ENCODE measurements around the gene POLR3H. TPM values are rescaled to one million over a fixed set of nuclear protein-coding genes. Genes with fewer than 3 reads are reported as not detected.

The POLR3H gene
- total RNA-seq, 1 experiment from 2014 or later, result 47.6 TPM

- H3K9me3 ChIP-seq (ENCODE audit: insufficient read depth, low read depth), result no peaks in the 10 kb centered on the region
- H3K9me2 ChIP-seq (ENCODE audit: insufficient read depth), result no peaks in the 10 kb centered on the region
- no peak for DNase-seq
- H4K20me1 ChIP-seq (ENCODE audit: insufficient read depth), result peaks cover 50% of the 10 kb centered on the region
- no peaks in the 10 kb centered on the region for H3K27me3 ChIP-seq (ENCODE audit: insufficient read depth, low read depth)
- no peak overlapping the region for H3K27ac ChIP-seq
- CTCF ChIA-PET, result no interaction called here
- TF ChIP-seq EZH2 (IDR thresholded peaks at IDR 0.05; ENCODE audit: low read depth) (no peak), CTCF (conservative IDR thresholded peaks at IDR 0.05) (no peak)
- intact Hi-C loops (cut with micrococcal nuclease; ENCODE audit: unreplicated experiment), result loop anchor here (5.0 kb wide), 1 partner anchor 405 kb away; the partner anchor contains the start of gene CENPM
- H3K4me2 ChIP-seq, result peak overlapping the region; percentile 84
- peaks cover 13% of the 10 kb centered on the region; the same call in 1 of the 2 replicates for H3F3A ChIP-seq (ENCODE audit: insufficient read depth, low read depth)
- H3K36me3 ChIP-seq (ENCODE audit: low read depth), result no peaks in the 10 kb centered on the region
- BruUV-seq (replicated peaks), result no TSS peak
- POLR2A ChIA-PET (ENCODE audit: unreplicated experiment), result interaction anchor here (0.7 kb wide), 1 partner anchor 47 kb away, joined by 4 read pairs; the partner anchor contains the start of gene PMM1
- H2AFZ ChIP-seq, result no peak overlapping the region
- peaks cover 47% of the 10 kb centered on the region for H3K79me2 ChIP-seq (ENCODE audit: low read depth)
- H3K4me3 ChIP-seq, result peak overlapping the region; percentile 83; the same call in 1 of the 2 replicates
- peaks cover 17% of the 10 kb centered on the region for H3K4me1 ChIP-seq (replicated peaks; ENCODE audit: insufficient read depth)
Measured at GRCh38 chr22:41542224-41542623, 2.0 kb downstream of the POLR3H start.

- CTCF ChIA-PET, result no interaction called here
Measured at GRCh38 chr22:41541484-41541883, 2.8 kb downstream of the POLR3H start.

GRCh38 chr22:41540365-41540764, 3.9 kb downstream of the POLR3H start:
- no peak overlapping the region for H2AFZ ChIP-seq
- peaks cover 19% of the 10 kb centered on the region; the same call in 1 of the 2 replicates for H3F3A ChIP-seq (ENCODE audit: insufficient read depth, low read depth)
- H3K36me3 ChIP-seq (ENCODE audit: low read depth), result no peaks in the 10 kb centered on the region
- H3K9me2 ChIP-seq (ENCODE audit: insufficient read depth), result no peaks in the 10 kb centered on the region
- CTCF ChIA-PET, result no interaction called here
- no peaks in the 10 kb centered on the region for H3K27me3 ChIP-seq (ENCODE audit: insufficient read depth, low read depth)
- intact Hi-C loops (cut with micrococcal nuclease; ENCODE audit: unreplicated experiment), result loop anchor here (5.0 kb wide), 1 partner anchor 407 kb away; the partner anchor contains the start of gene CENPM
- H3K79me2 ChIP-seq (ENCODE audit: low read depth), result peaks cover 47% of the 10 kb centered on the region
- H3K4me1 ChIP-seq (replicated peaks; ENCODE audit: insufficient read depth), result peaks cover 17% of the 10 kb centered on the region
- no peaks in the 10 kb centered on the region for H3K9me3 ChIP-seq (ENCODE audit: insufficient read depth, low read depth)
- no peak overlapping the region for H3K4me2 ChIP-seq
- H3K27ac ChIP-seq, result no peak overlapping the region
- POLR2A ChIA-PET (ENCODE audit: unreplicated experiment), result no interaction called here
- no TSS peak for BruUV-seq (replicated peaks)
- TF ChIP-seq EZH2 (IDR thresholded peaks at IDR 0.05; ENCODE audit: low read depth), result no peak
- no peak for TF ChIP-seq CTCF (conservative IDR thresholded peaks at IDR 0.05)
- no peak overlapping the region for H3K4me3 ChIP-seq
- no peak for DNase-seq
- peaks cover 58% of the 10 kb centered on the region for H4K20me1 ChIP-seq (ENCODE audit: insufficient read depth)

More at GRCh38 chr22:41541484-41541883, 2.8 kb downstream of the POLR3H start:
- Histone ChIP-seq H3K4me2 (peak overlapping the region; percentile 84; the same call in 1 of the 2 replicates), H3K27me3 (ENCODE audit: insufficient read depth, low read depth) (no peaks in the 10 kb centered on the region), H3K4me3 (no peak overlapping the region), H3K79me2 (ENCODE audit: low read depth) (peaks cover 47% of the 10 kb centered on the region), H3K27ac (no peak overlapping the region), H3K9me2 (ENCODE audit: insufficient read depth) (no peaks in the 10 kb centered on the region), H2AFZ (no peak overlapping the region), H3K9me3 (ENCODE audit: insufficient read depth, low read depth) (no peaks in the 10 kb centered on the region), H4K20me1 (ENCODE audit: insufficient read depth) (peaks cover 50% of the 10 kb centered on the region), H3K4me1 (replicated peaks; ENCODE audit: insufficient read depth) (peaks cover 17% of the 10 kb centered on the region), H3K36me3 (ENCODE audit: low read depth) (no peaks in the 10 kb centered on the region), H3F3A (ENCODE audit: insufficient read depth, low read depth) (peaks cover 16% of the 10 kb centered on the region; the same call in 1 of the 2 replicates)
- intact Hi-C loops (cut with micrococcal nuclease; ENCODE audit: unreplicated experiment), result loop anchor here (5.0 kb wide), 1 partner anchor 406 kb away; the partner anchor contains the start of gene CENPM
- no TSS peak for BruUV-seq (replicated peaks)
- TF ChIP-seq EZH2 (IDR thresholded peaks at IDR 0.05; ENCODE audit: low read depth) (no peak), CTCF (conservative IDR thresholded peaks at IDR 0.05) (no peak)
- DNase-seq, result no peak
- POLR2A ChIA-PET (ENCODE audit: unreplicated experiment), result no interaction called here

Data from PC-9 (cell line).